ENCODE measurements around the gene KDM3B.

The KDM3B gene

GRCh38 chr5:138458856-138459255 lies 106.4 kb downstream of the KDM3B start:
- Histone ChIP-seq H3K36me3 (replicated peaks; ENCODE audit: insufficient read depth, low read length) (no peaks in the 10 kb centered on the region), H2AFZ (ENCODE audit: low read length) (peak overlapping the region; percentile 68), H3K27me3 (replicated peaks; ENCODE audit: insufficient read depth, low read length) (no peaks in the 10 kb centered on the region; the same call in 1 of the 2 replicates), H3K79me2 (ENCODE audit: low read length) (no peaks in the 10 kb centered on the region), H4K20me1 (ENCODE audit: insufficient read depth, low read length) (no peaks in the 10 kb centered on the region), H3K4me3 (ENCODE audit: low read length) (no peak overlapping the region), H3K4me1 (ENCODE audit: low read length) (peaks cover 8% of the 10 kb centered on the region), H3F3A (ENCODE audit: insufficient read depth, low read length) (no peaks in the 10 kb centered on the region), H3K9me2 (replicated peaks; ENCODE audit: insufficient read depth, low read length) (no peaks in the 10 kb centered on the region), H3K9me3 (replicated peaks; ENCODE audit: insufficient read depth, low read length) (no peaks in the 10 kb centered on the region), H3K9ac (ENCODE audit: low read length) (no peak overlapping the region), H3K4me2 (ENCODE audit: low read depth, low read length) (no peak overlapping the region), H3K27ac (ENCODE audit: low read length) (no peak overlapping the region)
- TF ChIP-seq CTCF (IDR thresholded peaks at IDR 0.05; ENCODE audit: low read length) (no peak), EZH2phosphoT487 (IDR thresholded peaks at IDR 0.05; ENCODE audit: low read length) (no peak), EZH2 (optimal IDR thresholded peaks at IDR 0.05; ENCODE audit: low read depth, low read length) (no peak)
- DNase-seq, result no peak

GRCh38 chr5:138459311-138459933 lies 106.9 kb downstream of the KDM3B start:
- H3K27me3 ChIP-seq (replicated peaks; ENCODE audit: insufficient read depth, low read length), result no peaks in the 10 kb centered on the region; the same call in 1 of the 2 replicates
- no peak overlapping the region for H3K4me3 ChIP-seq (ENCODE audit: low read length)
- H3F3A ChIP-seq (ENCODE audit: insufficient read depth, low read length), result peaks cover 3% of the 10 kb centered on the region; the same call in 1 of the 2 replicates
- H4K20me1 ChIP-seq (ENCODE audit: insufficient read depth, low read length), result no peaks in the 10 kb centered on the region
- H3K4me2 ChIP-seq (ENCODE audit: low read depth, low read length), result no peak overlapping the region
- no peaks in the 10 kb centered on the region for H3K36me3 ChIP-seq (replicated peaks; ENCODE audit: insufficient read depth, low read length)
- peak overlapping the region; percentile 68 for H2AFZ ChIP-seq (ENCODE audit: low read length)
- H3K27ac ChIP-seq (ENCODE audit: low read length), result no peak overlapping the region
- no peak overlapping the region for H3K9ac ChIP-seq (ENCODE audit: low read length)
- DNase-seq, result peak; percentile 45
- no peak for TF ChIP-seq EZH2 (optimal IDR thresholded peaks at IDR 0.05; ENCODE audit: low read depth, low read length)
- no peak for TF ChIP-seq EZH2phosphoT487 (IDR thresholded peaks at IDR 0.05; ENCODE audit: low read length)
- no peak for TF ChIP-seq CTCF (IDR thresholded peaks at IDR 0.05; ENCODE audit: low read length)
- no peaks in the 10 kb centered on the region for H3K79me2 ChIP-seq (ENCODE audit: low read length)
- peaks cover 8% of the 10 kb centered on the region for H3K4me1 ChIP-seq (ENCODE audit: low read length)
- H3K9me3 ChIP-seq (replicated peaks; ENCODE audit: insufficient read depth, low read length), result no peaks in the 10 kb centered on the region
- no peaks in the 10 kb centered on the region for H3K9me2 ChIP-seq (replicated peaks; ENCODE audit: insufficient read depth, low read length)

GRCh38 chr5:138460032-138460693 lies 107.7 kb downstream of the KDM3B start:
- peaks cover 8% of the 10 kb centered on the region for H3K4me1 ChIP-seq (ENCODE audit: low read length)
- H2AFZ ChIP-seq (ENCODE audit: low read length), result peak overlapping the region; percentile 68; the same call in 1 of the 2 replicates
- H3F3A ChIP-seq (ENCODE audit: insufficient read depth, low read length), result peaks cover 6% of the 10 kb centered on the region; the same call in 1 of the 2 replicates
- H3K9me3 ChIP-seq (replicated peaks; ENCODE audit: insufficient read depth, low read length), result no peaks in the 10 kb centered on the region
- no peak overlapping the region for H3K9ac ChIP-seq (ENCODE audit: low read length)
- no peaks in the 10 kb centered on the region; the same call in 1 of the 2 replicates for H3K27me3 ChIP-seq (replicated peaks; ENCODE audit: insufficient read depth, low read length)
- no peak overlapping the region for H3K4me3 ChIP-seq (ENCODE audit: low read length)
- no peak overlapping the region for H3K27ac ChIP-seq (ENCODE audit: low read length)
- no peaks in the 10 kb centered on the region for H3K36me3 ChIP-seq (replicated peaks; ENCODE audit: insufficient read depth, low read length)
- TF ChIP-seq CTCF (IDR thresholded peaks at IDR 0.05; ENCODE audit: low read length), result no peak
- TF ChIP-seq EZH2phosphoT487 (IDR thresholded peaks at IDR 0.05; ENCODE audit: low read length), result no peak
- TF ChIP-seq EZH2 (optimal IDR thresholded peaks at IDR 0.05; ENCODE audit: low read depth, low read length), result no peak
- no peak for DNase-seq
- no peaks in the 10 kb centered on the region for H3K9me2 ChIP-seq (replicated peaks; ENCODE audit: insufficient read depth, low read length)
- H3K79me2 ChIP-seq (ENCODE audit: low read length), result no peaks in the 10 kb centered on the region
- H3K4me2 ChIP-seq (ENCODE audit: low read depth, low read length), result no peak overlapping the region
- H4K20me1 ChIP-seq (ENCODE audit: insufficient read depth, low read length), result no peaks in the 10 kb centered on the region
